RPMI8226 (cell line): ENCODE results near the gene SYAP1.
"Not testable (repeated sequence)": the region's sequence is repeated elsewhere in the genome, so short reads cannot be mapped to it uniquely, and the experiment has no call there.

Experiments
- DNase-seq: peaks from one replicate; pipeline ENCODE4 v3.0.0-alpha.2; 2015

The SYAP1 gene

GRCh38 chrX:16784440-16784839 lies 65.0 kb downstream of the SYAP1 start:
- not testable (repeated sequence) for DNase-seq

- DNase-seq, result peak; percentile 43
These were observed 66.1 kb downstream of the SYAP1 start for GRCh38 chrX:16785247-16786138.

- peak; percentile 97 for DNase-seq
These were observed 66.9 kb downstream of the SYAP1 start, which contains the start of gene TXLNG for GRCh38 chrX:16786139-16786790. TXLNG (plus strand) TSS chrX:16786466; CDS start chrX:16786488, 22 bp downstream.

DNA sequence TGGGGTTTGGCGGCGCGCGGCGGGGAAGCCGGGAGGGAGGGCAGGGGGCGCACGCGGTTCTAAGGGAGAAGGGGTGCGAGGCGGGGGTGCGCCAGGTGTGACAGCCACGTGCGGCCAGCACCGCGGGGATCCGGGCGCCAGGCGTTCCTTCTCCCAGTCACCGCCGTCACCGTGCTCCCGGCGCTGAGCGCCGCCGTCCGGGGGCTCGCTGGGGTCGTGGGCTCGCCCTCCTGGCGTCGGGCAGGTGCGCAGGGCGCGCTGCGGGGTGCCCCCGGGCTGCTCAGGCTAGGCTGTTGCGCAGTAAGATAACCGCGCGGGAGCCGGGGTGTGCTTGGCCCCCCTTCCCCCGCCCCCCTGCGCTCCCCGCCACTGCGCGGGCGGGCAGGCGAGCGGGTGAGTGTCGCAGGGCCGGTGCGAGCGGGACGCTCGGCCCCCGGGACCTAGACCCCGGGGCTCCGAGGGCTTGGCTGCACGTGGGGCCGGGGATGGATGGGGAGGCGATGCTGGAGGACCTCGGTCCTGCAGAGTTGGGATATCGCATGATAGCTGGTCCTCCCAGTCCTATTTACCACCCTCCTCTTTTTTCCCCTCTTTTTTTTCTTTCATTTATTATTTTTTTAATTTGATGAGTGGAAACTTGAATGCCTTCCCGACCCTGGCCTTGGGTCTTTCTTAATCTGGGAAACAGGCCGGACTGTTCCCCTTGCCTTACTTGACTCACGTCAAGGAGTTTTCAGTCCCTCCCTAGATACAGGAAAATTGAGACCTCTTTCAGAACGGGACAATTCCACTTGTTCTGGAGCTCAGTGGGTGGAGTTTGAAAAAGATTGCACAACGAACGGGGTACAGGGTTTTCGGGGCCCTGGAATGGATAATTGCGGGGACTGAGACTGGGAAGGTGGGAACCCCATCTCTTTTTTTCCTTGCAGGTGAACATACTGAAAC lies 67.7 kb downstream of the SYAP1 start:
- DNase-seq, result peak; percentile 46

DNA sequence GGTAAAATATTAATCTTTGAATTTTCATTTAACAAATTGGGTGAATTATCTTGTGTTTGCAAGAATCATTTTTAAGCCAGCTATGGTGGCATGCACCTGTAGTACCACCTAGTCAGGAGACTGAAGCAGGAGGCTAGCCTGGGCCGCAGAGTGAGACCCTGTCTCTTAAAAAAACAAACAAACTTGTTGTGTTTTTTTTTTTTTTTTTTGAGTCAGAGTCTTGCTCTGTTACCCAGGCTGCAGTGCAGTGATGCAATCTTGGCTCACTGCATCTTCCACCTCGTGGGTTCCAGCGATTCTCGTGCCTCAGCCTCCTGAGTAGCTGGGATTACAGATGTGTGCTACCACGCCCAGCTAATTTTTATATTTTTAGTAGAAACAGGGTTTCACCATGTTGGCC lies 69.1 kb downstream of the SYAP1 start:
- no peak for DNase-seq

GRCh38 chrX:16796298-16796697 lies 76.9 kb downstream of the SYAP1 start:
- DNase-seq, result no peak

DNA sequence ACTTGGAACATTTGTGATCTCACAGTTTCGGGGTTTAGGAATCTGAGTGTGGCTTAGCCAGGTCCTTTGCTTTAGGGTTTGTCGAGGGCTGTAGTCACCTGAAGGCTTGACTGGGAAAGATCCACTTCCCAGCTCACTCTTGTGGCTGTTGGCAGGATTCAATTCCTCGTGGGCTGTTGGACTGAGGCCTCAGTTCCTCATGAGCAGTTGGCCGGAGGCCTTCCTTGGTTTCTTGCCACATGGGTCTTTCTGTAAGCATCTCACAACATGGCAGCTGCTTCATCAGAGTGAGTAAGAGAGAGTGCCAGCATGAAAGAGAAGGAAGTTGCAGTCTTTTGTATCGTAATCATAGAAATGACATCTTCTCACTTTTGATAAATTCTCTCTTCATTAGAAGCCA lies 77.9 kb downstream of the SYAP1 start:
- no peak for DNase-seq

GRCh38 chrX:16797841-16798240 lies 78.4 kb downstream of the SYAP1 start:
- DNase-seq, result no peak

DNA sequence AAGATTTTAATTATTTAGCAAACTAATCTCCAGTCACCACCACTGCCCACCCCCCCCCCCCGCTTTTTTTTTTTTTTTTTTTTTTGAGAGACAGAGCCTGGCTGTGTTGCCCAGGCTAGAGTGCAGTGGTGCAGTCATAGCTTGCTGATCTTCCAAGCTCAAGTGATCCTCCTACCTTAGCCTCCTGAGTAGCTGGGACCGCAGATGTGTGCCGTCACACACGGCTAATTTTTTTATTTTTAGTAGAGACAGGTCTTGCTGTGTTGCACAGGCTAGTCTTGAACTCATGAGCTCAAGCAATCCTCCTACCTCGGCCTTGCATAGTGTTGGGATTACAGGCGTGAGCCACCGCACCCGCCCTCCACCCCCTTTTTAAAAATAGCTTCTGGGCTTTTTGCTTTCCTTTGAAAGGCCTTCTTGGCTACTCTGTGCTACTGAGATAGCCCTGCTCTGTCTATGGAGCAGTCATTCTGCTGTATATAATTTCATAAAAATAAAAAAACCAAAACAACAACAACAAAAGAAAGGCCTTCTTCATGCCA lies 85.6 kb downstream of the SYAP1 start:
- DNase-seq, result no peak

GRCh38 chrX:16807548-16807947 lies 88.1 kb downstream of the SYAP1 start:
- no peak for DNase-seq

- no peak for DNase-seq
These were observed 88.6 kb downstream of the SYAP1 start for GRCh38 chrX:16807976-16808542.

DNA sequence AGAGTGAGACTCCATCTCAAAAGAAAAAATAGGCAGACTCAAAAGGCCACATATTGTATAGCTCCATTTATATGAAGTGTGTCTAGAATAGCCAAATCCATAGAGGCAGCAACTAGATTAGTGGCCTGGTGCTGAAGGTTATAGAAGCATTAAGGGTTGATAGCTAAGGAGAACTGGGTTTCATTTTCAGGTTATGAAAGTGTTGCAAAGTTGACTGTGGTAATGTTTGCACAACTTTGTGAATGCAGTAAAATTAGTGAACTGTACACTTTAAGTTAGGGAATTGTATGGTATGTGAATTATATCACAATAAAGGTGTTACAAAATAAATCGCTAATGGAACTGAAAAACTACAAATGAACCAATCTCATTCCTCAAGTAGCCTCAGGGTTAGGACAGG lies 95.2 kb downstream of the SYAP1 start:
- no peak for DNase-seq
